VCaP (cell line): ENCODE results near the gene ZNF653.
"Not testable (repeated sequence)": the region's sequence is repeated elsewhere in the genome, so short reads cannot be mapped to it uniquely, and the experiment has no call there.

Source experiments
- H3K27ac ChIP-seq: fragments of 450-650 bp; 2 replicates; pipeline ENCODE4 v1.5.1; 2017
- TF ChIP-seq, protein P1 (sequence below): fragments of 450-650 bp; conservative IDR thresholded peaks from 2 replicates; pipeline ENCODE4 v1.5.1; 2017; ENCODE audit warnings: mild to moderate bottlenecking, moderate library complexity

The ZNF653 gene

DNA sequence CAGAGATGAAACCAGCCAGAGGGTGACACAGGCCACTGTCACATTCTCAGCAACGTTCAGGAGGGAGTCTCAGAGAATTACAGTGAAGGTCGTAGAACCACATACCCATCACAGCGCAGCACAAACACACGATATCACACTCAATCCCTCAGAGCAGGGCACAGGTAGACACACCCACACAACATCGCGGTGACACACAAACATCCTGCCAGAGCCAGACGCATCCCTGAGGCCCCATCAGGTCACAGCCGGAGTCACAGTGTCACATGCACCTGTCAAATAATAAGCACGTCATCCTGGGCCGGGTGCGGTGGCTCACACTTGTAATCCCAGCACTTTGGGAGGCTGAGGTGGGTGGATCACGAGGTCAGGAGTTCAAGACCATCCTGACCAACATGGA, 42.2 kb downstream of the ZNF653 start:
- TF ChIP-seq, protein P1, sequence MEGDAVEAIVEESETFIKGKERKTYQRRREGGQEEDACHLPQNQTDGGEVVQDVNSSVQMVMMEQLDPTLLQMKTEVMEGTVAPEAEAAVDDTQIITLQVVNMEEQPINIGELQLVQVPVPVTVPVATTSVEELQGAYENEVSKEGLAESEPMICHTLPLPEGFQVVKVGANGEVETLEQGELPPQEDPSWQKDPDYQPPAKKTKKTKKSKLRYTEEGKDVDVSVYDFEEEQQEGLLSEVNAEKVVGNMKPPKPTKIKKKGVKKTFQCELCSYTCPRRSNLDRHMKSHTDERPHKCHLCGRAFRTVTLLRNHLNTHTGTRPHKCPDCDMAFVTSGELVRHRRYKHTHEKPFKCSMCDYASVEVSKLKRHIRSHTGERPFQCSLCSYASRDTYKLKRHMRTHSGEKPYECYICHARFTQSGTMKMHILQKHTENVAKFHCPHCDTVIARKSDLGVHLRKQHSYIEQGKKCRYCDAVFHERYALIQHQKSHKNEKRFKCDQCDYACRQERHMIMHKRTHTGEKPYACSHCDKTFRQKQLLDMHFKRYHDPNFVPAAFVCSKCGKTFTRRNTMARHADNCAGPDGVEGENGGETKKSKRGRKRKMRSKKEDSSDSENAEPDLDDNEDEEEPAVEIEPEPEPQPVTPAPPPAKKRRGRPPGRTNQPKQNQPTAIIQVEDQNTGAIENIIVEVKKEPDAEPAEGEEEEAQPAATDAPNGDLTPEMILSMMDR, result no peak
- H3K27ac ChIP-seq, result no peak overlapping the region

DNA sequence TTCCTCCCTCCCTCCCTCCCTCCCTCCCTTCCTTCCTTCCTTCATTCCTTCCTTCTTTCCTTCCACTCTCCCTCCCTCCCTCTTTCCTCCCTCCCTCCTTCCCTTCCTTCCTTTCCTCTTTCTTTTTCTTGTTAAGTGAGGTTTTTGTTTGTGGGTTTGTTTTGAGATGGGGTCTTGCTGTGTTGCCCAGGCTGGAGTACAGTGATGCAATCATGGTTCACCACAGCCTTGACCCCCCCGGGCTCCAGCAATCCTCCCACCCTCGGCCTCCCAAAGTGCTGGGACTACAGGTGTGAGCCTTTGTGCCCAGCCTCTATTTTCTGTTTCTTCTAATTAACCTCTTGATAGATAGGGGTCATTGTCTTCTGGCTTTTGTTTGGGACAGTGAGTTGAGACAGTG, 44.2 kb downstream of the ZNF653 start:
- no peak overlapping the region for H3K27ac ChIP-seq
- TF ChIP-seq, protein P1, result no peak

DNA sequence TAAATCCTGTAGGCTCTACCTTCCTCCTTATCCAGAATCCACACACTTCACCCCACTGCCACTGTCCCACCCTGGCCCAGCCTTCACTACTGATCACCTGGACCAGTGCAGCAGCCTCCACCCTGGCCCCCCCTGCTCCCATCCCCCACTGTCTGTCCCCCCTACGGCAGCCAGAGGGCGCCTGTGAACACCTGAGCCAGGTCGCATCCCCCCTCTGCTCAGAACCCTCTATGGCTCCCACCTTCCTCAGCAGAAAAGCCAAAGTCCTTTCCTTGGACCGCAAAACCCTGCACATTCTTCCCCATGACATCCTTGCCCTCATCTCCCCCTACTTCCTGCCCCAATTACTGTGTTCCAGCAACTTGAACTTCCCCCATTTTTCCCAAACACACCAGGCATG, 45.4 kb downstream of the ZNF653 start:
- TF ChIP-seq, protein P1, result 0 out of 2 replicates have a peak, but pooled peaks have one; percentile 28
- no peak overlapping the region for H3K27ac ChIP-seq

DNA sequence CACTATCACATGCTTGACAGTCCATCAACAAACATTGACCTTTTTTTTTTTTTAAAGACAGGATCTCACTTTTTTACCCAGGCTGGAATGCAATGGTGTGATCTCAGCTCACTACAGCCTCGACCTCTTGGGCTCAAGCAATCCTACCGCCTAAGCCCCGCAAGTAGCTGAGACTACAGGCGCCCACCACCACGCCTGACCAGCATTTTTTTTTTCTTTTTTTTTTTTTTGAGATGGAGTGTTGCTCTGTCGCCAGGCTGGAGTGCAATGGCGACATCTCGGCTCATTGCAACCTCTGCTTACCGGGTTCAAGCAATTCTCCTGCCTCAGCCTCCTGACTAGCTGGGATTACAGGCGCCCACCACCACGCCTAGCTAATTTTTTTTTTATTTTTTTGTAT, 46.7 kb downstream of the ZNF653 start:
- H3K27ac ChIP-seq, result not testable (repeated sequence)

GRCh38 chr19:11458236-11458900, 47.3 kb downstream of the ZNF653 start:
- TF ChIP-seq, protein P1, result no peak
- H3K27ac ChIP-seq, result no peak overlapping the region

DNA sequence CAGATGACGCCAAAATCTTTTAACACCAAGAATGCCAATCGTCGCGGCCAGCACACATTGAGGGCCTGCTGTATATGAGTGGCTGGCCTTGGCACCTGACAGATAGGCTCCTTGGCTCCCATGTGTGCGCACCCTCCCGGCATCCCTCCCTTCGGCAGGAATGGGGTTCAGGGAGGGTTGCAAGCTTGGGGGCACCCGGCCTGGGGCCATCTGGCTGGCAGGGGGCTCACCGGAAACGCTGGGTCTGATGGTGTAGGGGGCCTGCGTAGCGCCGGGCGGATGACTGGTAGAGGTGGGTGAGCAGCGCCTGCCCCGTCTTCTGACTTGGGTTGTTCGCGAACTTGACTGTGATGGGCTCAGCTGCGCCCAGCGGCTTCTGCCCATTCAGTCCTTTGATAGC, 47.8 kb downstream of the ZNF653 start:
- TF ChIP-seq, protein P1, result no peak
- H3K27ac ChIP-seq, result no peak overlapping the region

GRCh38 chr19:11457115-11457514, 48.5 kb downstream of the ZNF653 start:
- H3K27ac ChIP-seq, result no peak overlapping the region
- TF ChIP-seq, protein P1, result no peak

- TF ChIP-seq, protein P1, result no peak
- H3K27ac ChIP-seq, result no peak overlapping the region
Measured at GRCh38 chr19:11456659-11457058, 49.0 kb downstream of the ZNF653 start.

DNA sequence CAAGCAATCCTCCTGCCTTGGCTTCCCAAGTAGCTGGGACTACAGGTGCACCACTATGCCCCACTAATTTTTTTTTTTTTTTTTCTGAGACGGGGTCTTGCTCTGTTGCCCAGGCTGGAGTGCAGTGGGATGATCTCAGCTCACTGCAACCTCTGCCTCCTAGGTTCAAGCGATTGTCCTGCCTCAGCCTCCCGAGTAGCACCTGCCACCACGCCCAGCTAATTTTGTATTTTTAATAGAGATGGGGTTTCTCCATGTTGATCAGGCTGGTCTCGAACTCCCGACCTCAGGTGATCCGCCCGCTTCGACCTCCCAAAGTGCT, 50.4 kb downstream of the ZNF653 start:
- not testable (repeated sequence) for H3K27ac ChIP-seq
